ENCODE measurements around the gene SEPTIN12.

Gene SEPTIN12, protein sequence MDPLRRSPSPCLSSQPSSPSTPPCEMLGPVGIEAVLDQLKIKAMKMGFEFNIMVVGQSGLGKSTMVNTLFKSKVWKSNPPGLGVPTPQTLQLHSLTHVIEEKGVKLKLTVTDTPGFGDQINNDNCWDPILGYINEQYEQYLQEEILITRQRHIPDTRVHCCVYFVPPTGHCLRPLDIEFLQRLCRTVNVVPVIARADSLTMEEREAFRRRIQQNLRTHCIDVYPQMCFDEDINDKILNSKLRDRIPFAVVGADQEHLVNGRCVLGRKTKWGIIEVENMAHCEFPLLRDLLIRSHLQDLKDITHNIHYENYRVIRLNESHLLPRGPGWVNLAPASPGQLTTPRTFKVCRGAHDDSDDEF

DNA sequence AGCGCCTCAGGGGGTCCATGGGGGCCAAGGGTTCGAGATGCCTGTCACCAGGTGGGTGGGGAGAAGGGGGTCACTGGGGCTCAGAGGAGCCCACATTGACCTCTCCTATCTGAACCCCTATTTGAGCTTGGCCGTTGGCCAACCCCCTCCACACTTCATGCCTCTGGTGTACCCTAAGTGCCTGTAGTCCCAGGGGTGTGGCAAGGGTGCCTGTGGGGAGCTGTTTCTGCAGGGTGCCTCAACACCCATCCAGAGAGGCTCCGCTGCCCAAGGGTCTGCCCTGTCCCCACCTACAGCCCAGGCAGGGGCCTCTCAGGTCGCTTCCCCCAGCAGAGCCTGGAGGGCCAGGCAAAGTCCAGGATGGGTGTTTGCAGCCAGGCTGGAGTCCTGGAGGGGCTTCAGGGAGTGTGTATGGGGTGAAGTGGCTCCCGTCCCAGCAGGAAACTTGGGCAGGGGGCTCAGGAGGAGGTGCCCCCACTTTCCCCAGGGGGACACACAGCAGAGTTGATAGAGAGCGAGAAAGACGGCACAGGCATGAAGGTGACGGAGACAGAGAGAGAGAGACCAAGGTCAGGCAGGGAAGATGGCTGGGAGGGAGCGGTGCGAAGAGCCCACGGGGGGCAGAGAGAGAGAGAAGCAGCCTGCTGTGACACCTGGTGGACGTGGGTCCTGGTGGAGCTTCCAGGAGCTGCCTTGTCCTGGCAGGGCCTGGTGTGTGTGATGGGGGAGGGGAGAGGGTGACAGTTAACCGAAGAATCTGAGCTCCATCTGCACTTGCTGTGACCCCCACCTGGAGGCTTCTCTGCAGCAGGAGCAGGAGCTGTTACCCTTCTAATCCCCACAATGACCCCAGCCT, at the start of gene SEPTIN12:
TSS of gene SEPTIN12 (minus strand) at position 719 of the 856 bp plus-strand sequence. CDS start at position 19, 700 bp downstream.
- no peak for DNase-seq

DNA sequence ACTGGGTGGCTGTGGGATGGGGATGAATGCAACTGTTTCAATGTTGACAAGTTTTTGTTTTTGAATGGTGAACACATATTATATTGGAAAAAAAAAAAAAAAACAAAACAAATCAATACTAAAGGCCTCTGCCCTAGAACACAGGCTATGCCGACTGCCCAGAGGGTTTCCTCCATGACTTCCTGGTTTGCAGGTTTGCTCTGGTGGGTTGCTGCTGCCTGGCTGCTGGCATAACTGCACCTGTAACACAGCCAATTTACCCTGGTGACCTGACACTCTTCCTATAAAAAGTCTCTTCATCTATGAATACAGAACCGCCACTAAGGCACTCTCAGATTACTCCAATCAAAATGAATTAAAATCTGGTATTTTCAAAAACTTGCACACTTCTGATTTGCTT, 48.6 kb upstream of the SEPTIN12 start:
- no peak for DNase-seq

DNA sequence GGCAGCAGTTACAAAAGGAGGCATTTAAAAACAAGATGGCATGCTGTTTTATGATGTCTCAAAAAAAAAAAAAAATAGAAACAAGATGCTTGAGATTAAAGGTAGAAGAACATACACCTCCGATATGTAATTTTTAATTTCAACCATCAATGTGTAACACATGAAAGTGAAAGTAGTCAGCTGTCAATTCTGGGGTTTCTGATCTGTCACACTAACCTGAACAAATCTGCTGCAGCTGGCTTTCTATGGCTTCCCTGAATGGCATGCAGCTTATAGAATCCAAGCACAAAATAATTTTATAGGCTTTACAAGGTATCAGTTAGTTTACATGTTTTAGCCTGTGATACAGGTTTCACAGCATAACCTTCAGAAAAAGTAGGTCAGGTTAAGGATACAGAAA, 45.4 kb upstream of the SEPTIN12 start:
- no peak for DNase-seq

DNA sequence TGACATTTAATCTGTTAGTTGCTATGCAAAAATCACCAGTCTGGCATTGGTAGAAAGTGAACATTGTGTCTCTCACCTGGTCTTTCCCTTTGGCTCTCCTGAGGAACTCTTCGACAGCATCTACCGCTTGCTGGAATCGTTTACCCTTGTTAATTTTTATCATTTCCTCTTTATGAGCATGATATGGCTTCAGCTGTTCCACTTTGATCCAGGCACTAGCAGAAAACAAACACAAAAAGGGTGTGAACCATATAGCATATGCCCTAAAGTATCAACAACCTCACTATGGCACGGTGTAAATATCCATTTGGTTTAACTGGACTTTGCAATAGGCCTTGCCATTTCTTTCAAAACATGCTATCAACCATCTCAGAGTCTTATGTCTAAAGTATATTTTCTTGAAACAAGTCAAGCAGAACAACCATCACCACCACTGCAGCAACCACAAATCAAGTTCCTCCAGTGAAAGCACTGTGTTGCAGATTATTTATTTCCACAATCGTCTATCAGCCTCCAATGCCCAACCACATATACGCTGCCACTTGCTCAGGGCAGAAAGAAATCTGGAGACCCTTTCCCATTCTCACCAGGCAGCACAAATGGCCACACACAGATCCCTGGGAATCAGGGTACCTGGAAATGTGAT, 44.7 kb upstream of the SEPTIN12 start:
- DNase-seq: no peak

DNA sequence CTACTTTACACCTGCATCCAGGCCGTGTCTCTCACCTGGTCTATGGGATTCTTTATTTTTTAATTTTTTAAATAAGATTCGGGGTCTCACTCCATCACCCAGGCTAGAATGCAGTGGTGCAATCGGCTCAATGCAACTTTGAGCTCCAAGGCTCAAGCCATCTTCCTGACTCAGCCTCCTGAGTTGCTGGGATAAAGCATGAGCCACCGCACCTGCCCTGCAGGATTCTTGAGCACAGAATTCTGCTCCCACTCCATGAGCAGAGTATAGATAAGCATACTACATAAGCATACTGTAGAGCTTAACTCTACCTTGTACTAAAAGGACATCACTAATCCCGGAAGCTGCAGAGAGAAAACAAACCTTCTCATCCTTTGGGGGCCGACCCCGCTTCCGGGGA, 43.5 kb upstream of the SEPTIN12 start:
- no peak for DNase-seq

DNA sequence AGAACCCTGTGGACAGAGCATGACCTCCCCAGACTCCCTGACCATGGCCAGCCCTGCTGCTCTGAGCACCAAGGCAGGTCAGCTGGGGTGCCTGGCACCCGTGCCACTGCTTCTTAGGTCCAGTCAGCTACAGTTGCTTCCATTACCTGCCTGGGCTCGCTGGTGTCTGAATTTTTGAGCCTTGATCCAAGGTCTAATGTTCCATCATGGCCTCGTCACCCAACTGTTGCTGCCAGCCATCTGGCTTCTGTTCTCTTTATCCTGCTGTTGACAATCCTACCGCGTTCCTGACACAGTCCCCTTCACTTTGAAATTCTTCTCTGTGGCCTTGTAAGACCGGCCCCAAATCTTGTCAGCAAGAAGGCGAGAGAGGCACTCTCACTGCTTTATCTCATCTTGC, 42.3 kb upstream of the SEPTIN12 start:
- no peak for DNase-seq

DNA sequence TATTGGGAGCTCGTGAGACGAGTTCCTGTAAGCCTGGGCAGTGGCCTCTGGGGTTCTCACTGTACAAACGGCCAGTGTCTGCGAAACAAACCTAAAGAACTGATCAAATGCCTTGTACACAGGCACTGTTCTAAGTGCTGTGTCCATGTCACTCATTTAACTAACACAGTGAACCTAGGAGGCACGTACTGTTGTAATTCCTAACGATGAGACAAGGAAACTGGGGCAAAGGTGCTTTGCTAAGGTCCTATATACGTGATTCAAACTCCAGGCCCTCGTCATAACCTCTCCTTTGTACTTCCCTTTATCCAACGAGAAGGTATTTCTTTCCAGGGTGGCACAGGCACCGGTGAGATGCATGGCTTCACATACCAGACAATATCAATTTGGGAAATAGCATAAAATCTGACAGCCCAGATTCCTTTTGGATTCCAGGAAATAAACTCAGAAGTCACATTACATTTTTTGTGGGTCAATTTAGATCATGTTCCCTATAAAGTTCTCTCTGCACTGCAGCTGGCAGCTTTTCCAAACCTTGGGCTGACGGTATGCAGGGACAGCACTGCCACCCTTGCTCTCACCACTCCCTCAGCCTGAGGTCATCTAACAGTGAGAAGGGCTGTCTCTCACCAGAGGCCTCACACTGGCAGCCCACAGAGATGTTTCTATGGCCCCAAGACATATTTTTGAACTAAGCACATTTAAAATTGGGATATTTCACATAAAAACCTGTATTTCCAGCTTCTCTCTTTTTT, 40.6 kb upstream of the SEPTIN12 start:
- DNase-seq: no peak

DNA sequence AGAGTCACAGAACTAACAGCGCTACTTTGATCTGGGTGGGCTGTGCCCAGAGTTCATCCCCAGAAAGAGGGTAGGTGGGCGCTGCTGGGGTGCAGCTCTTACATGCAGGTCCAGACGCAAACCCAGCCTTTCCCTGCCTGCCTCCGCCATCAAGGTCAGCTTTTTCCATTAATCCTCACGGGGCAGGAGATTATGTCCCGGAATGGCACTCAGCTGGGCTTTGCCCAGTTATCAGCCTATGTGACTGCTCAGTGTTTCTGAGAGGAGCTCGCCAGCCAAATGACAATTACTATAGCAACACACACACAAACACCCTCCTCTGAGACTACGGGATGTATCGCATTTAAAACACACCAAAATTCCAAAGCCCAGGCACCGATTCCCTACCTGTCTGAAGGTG, 38.8 kb upstream of the SEPTIN12 start:
- DNase-seq: no peak

DNA sequence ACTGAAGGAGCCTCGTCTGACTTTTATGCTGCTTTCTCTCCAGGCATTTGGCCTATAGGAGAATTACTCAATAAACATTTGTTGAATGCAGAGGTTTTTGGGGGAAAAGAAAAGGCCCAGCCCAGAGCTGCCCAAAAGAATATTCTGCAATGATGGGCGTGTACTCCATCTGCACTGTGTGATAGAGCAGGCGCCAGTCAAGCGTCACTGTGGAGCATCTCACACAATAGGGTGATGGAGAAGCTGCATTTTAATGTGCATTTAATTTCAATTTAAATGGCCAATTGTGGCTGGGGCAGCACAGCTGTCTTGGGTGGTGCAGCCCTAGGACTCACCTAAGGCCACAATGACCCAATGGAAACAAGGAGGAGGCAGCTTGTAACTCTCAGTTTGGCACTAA, 38.4 kb upstream of the SEPTIN12 start:
- DNase-seq: no peak

DNA sequence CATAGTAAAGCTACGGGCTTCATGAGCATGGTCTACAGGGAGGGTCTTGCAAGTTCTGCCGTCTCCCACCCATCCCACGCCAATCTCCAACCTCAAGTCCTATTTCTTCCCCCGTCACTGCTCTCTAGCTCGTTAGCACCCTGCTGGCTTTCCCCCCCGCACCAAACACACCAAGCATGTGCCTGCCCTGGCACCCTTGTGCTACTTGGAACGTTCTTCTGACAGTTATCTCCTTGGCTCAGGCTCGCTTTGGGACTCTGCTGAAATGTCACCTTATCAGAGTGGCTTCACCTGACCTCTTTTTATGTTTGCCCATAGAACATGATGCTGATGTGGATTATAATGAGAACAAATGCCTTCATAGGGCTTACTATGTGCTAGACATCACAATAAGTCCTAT, 37.1 kb upstream of the SEPTIN12 start:
- no peak for DNase-seq

DNA sequence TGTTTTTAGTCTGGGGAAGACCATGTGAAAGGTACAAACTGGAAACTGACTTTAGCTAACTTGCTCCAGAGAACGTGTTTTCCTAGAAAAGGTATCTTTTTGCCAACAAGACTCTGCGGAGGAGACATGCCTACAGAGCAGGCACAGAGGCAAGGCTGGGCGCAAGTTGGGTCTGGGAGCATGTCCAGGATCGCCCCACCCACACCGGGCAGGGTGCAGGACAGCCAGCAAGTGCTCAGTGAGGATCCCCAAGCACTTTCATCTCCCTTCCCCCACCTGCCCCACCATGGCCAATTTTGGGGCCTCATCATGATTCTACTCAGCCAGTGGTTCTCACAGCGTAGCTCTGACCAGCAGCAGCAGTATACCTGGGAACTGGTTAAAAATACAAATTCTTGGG, 32.5 kb upstream of the SEPTIN12 start:
- no peak for DNase-seq

DNA sequence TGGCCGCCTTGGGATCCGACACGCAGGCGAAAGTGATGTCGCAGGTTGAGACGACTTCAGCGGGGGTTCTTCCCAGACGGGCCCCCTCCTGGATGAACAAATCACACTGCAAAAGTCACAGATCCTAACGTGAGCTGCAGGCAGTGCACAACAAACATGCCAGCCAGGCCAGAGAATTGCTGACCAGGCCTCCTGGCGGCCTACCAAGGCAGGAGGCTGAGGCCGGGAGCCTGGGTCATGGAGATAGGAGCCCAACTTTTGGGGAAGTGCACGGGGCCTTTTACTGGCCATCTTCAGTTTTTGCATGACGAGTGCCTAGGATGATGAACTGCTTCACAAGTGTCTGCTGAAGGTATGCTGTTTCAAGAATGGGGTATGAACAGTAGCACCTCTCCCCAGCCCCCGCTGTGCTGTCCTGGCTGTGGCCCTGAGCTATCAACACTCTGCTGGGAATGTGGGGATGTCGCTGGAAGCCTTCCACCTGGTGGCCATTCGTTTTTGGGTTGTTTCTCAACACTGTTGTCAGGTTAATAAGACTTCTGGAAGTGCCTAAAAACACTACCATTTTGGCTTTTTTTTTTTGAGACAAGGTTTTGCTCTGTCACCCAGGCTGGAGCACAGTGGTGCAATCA, 26.5 kb upstream of the SEPTIN12 start:
- DNase-seq: no peak

DNA sequence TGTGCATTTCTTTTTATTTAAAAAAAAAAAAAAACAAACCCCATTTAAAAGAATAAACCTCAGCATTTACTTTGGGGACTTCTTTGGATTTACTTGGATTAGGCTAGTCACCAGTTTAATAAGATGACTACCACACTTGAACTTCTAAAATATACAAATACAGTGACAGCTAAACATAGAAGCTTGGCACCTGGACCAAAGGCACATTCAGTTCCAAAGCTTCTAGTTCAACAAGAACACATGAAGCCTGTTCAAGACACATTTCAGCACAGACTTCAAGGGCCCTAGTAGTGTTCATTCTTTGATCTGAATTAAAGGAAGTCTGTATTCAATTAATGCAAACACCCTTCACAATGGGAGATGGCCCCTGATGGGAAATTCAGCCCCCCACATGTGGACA, 25.9 kb upstream of the SEPTIN12 start:
- no peak for DNase-seq

DNA sequence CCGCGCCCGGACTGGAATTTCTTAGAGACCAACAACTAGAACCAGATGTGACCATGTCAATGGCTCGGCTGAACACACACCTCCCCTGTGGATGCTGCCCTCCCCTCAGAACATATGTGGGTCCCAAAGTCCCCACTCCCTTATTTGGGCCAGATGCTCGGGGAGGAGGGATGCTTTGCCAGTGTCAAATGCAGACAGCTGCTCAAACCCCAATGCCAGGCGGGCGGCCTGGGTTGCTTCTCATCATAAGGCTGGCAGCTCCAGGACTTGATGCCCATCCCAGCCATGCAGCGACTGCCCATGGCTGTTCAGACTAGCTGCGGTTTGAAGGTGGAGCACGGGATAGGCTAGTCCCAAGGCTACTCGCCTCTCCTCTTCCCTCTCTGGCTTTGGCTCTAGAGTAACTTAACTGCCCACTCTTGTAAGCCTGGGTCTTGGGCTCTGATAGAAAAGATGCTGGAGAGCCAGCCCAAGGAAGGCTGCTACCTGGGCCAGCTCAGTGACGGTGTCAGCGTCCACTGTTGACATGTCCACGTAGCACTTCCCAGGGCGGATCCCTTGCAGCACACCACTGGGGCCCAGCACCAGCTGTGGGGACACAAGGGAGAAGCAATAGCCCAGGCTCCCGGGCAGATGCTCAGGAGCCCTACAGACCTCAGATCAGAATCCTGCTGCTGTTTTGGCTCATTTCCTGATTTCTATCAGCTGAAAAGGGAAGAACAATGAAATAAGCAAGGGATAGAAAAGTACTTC, 25.3 kb upstream of the SEPTIN12 start:
- DNase-seq: no peak

DNA sequence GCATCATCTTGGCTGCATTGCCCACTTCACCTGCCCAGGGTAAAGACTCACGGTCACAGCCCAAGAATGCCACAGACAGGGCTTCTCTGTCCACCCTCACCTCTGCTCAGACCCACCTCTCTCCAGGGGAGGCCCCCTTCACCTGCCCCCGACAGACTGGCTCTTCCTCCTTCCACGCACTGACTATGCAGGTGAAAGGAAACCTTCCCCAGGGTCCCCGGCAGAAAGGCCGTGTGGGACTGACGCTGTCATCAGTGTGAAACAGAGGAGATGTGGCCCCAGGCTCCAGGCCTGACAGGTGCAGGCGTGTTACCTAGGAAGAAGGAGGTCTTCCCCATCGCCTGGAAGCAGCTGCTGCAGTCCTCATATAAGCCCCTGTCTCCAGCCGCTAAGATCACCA, 23.6 kb upstream of the SEPTIN12 start:
- no peak for DNase-seq

DNA sequence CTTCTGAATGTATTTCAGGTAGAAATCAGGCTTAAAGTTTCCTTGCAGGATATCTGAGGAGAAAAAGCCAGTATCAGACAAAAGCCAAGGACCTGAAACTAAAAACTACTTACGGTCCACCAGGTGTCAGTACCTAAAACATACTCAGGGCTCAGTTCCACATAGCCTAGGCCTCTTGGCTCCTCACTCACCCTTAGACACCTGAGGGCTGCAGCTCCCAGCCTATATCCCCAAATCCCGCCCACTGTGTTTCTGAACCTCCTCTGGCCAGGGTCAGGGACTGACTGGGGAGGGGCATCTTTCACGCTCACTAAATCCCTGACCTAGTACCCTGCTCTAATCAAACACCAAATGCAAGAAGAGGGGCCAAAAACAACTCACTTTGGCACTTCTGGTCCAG, 23.1 kb upstream of the SEPTIN12 start:
- no peak for DNase-seq

DNA sequence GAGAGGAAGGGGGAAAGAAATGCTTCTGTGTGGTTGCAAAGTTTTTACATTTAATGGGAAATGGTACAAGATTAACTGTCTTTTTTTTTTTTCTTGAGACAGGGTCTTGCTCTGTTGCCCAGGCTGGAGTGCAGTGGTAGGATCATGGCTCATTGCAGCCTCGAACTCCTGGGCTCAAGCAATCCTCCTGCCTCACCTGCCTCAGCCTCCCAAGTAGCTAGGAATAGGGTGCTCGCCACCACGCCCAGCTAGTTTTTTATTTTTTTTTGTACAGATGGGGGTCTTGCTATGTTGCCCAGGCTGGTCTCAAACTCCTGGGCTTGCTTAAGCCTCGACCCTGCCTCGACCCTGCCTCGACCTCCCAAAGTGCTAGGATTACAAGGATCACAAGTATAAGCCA, 18.1 kb upstream of the SEPTIN12 start:
- no peak for DNase-seq

DNA sequence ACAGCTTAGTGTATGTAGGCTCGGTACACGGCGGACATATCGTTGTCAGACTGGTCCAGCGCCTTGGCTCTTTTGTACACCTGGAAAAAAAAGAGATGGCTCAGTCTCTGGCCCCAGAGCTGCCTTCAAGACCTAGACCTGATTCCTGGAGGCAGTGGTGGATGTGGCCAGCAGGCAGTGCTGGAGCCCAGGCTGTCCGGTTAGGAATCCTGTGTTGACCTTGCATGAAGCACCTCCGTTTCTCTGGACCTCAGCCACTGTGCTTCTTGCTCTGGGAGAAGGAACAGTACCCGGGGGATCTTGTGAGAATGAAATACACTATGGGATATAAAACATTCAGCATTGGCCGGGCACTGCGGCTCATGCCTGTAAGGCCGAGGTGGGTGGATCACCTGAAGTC, 17.1 kb upstream of the SEPTIN12 start:
- no peak for DNase-seq

DNA sequence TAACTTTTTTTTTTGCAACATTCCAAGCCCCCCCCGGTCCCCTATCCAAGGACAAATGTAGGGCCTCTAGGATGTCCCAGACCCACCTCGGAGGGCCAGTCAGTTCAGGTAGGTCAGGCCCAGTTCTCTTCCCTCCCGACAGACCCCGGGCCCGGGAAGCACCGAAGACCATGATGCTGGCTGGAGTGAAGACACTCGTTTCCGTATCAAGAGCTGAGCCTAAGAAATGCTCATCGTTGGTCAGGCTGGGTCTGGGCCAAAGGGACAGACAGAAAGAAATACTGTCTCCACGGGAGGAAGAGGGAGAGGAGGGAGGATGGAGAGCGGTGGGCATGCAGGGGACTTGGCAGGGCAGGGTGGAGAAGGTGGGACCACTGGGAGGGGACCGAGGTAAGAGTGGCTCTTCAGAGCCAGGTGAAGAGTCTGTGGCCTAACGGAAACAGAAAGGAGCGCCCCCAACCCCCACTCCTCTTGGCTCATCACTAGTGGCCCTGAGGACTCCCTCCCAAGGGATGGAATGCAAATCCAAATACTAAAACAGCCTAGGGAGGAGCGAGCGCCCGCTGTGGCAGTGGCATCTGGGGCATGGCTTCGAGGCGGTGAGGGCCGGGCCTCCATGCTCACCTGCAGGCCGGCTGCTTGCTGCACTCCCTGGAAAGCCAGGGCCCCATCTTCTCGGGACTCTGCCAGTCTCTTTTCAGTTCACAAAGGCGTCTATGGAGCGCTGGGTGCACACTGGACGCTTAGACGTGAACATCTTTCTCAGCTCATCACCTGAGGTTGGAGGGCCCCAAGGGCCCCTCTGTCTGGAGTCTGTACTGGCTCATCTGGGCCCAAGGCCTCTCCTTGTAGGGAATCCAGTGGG, 16.0 kb upstream of the SEPTIN12 start:
- no peak for DNase-seq

DNA sequence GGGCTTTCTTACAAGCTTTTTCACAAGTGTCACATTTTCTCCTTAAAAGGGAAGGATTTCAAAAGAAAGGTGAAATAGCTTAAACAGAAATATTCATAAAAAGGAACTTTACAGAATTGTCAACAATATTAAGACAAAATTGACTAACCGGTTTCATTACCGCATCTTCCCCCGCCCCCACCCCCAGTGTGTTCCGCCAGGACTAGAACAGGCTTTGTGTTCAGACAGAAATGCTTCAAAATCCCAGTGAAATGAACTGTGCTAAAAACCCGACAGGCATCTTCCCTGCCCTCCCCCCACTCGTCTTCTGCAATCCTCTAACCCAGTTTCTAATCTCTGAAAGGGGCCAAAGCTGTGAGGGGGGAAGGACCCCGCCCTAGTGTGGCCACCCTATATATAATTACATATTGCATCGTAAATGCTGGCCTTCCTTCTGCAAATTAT, 15.3 kb upstream of the SEPTIN12 start:
- DNase-seq: no peak

All from NCI-H2081 treated with DMSO at 0.1 percent for 48 hours (cell line).